ENCODE measurements around the gene ELOVL3. TPM values are rescaled to one million over a fixed set of nuclear protein-coding genes. Genes with fewer than 3 reads are reported as not detected.
"Not testable (repeated sequence)": the region's sequence is repeated elsewhere in the genome, so short reads cannot be mapped to it uniquely, and the experiment has no call there.

Gene ELOVL3, protein sequence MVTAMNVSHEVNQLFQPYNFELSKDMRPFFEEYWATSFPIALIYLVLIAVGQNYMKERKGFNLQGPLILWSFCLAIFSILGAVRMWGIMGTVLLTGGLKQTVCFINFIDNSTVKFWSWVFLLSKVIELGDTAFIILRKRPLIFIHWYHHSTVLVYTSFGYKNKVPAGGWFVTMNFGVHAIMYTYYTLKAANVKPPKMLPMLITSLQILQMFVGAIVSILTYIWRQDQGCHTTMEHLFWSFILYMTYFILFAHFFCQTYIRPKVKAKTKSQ
- total RNA-seq (2014; rRNA removed; shearing (Covaris generic); ENCODE audit: low replicate concordance): not detected in 2 replicates

DNA sequence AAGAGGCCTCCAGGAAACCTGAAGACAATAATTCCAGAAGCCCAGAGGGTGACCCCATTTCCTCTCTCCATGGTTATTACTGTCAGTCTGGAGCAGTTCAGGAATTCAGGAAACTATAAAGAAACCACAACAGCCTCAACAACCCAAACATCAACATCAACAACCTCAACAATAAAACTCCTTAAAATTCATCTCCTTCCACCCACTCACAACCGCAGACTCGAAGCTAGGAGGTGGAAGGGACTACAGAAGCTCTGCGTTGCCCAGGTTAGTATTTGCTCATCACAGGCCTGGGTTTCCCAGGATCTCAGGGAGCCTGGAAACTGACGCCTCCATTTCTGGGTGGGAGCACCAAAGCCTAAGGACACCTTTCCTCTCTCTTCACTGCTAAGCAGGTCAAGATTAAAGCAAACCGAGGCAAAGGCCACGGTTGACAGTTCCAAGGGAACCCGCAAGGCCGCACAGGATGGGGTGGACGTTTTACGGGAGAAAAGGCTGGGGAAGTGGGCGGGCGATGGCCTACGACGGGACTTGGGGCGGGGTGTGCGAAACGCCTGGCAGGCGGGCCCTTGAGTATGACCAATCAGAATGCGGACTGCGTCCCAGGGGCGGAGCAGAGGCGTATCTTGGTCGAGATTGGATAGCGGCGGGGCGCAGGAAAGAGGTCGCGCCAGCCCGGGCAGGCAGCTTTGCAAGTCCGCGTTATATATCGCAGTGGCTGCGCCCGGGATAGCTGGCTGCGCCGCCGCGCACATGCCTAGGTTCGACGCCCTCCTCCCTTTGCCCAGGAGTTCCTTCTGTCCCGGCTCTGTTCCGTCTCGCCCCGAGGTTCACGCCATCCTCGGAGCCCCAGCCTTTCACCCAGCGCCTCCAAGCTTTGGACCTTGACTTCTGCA is at the start of gene ELOVL3:
Gene ELOVL3, plus strand, starts transcription at position 654 of the 896 bp plus-strand sequence. CDS start 250 bp downstream, outside the sequence.
- Histone ChIP-seq H4K20me1 (ENCODE audit: insufficient read depth, low read depth, low read length) (no peaks in the 10 kb centered on the region), H3K27me3 (ENCODE audit: low read length) (no peaks in the 10 kb centered on the region), H3K4me2 (ENCODE audit: low read depth, low read length, poor library complexity, severe bottlenecking) (peak within 1 kb of the TSS; percentile 51), H3K9me2 (replicated peaks; ENCODE audit: insufficient read depth, low read length) (no peaks in the 10 kb centered on the region), H2AFZ (ENCODE audit: low read length) (peak within 1 kb of the TSS; percentile 81), H3K79me2 (ENCODE audit: low read length) (no peaks in the 10 kb centered on the region), H3K27ac (ENCODE audit: low read length) (no peak within 1 kb of the TSS), H3K9ac (ENCODE audit: low read length) (no peak within 1 kb of the TSS; the same call in 1 of the 2 replicates), H3K4me3 (ENCODE audit: low read length) (peak within 1 kb of the TSS; percentile 36; the same call in 1 of the 2 replicates), H3K4me1 (ENCODE audit: low read length) (peaks cover 13% of the 10 kb centered on the region), H3K9me3 (ENCODE audit: low read length) (no peaks in the 10 kb centered on the region), H3K36me3 (ENCODE audit: insufficient read depth, low read length) (no peaks in the 10 kb centered on the region)
- peak; percentile 93 for DNase-seq

DNA sequence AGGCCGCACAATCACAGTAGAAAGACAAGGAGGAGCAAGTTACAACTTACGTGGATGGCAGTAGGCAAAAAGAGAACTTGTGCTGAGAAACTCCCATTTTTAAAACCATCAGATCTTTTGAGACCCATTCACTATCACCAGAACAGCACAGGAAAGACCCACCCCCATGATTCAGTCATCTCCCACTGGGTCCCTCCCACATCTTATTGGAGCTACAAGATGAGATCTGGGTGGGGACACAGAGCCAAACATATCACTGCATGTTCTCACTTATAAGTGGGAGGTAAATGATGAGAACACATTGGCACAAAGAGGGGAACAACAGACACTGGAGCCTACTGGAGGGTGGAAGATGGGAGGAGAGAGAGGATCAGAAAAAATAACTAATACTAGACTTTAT is 41.5 kb upstream of the ELOVL3 start:
- no peaks in the 10 kb centered on the region for H3K79me2 ChIP-seq (ENCODE audit: low read length)
- H3K9ac ChIP-seq (ENCODE audit: low read length): no peak overlapping the region
- no peaks in the 10 kb centered on the region for H3K36me3 ChIP-seq (ENCODE audit: insufficient read depth, low read length)
- no peaks in the 10 kb centered on the region for H3K27me3 ChIP-seq (ENCODE audit: low read length)
- H3K4me3 ChIP-seq (ENCODE audit: low read length): no peak overlapping the region
- no peak overlapping the region for H2AFZ ChIP-seq (ENCODE audit: low read length)
- H3K9me3 ChIP-seq (ENCODE audit: low read length): no peaks in the 10 kb centered on the region
- H3K27ac ChIP-seq (ENCODE audit: low read length): no peak overlapping the region
- no peak for DNase-seq
- H4K20me1 ChIP-seq (ENCODE audit: insufficient read depth, low read depth, low read length): no peaks in the 10 kb centered on the region
- no peak overlapping the region for H3K4me2 ChIP-seq (ENCODE audit: low read depth, low read length, poor library complexity, severe bottlenecking)
- no peaks in the 10 kb centered on the region for H3K4me1 ChIP-seq (ENCODE audit: low read length)
- H3K9me2 ChIP-seq (replicated peaks; ENCODE audit: insufficient read depth, low read length): no peaks in the 10 kb centered on the region

DNA sequence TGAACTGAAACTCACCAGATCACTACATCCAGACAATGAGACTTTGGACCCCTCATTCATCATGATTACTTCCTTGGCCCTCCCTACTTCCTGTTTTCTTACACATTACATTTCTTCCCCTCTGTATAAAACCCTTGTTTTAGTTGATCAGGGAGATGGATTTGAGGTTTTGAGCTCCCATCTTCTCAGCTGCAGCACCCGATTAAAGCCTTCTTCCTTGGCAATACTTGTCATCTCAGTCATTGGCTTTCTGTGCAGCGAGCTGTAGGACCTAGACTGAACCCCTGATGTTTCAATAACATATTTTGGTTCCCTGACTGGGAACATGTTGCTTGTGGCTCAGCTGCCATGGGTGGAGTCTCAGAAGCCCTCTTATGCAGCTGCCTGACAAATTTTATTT is 40.8 kb upstream of the ELOVL3 start:
- DNase-seq: no peak
- H3K4me3 ChIP-seq (ENCODE audit: low read length): no peak overlapping the region
- H3K27ac ChIP-seq (ENCODE audit: low read length): no peak overlapping the region
- H2AFZ ChIP-seq (ENCODE audit: low read length): no peak overlapping the region
- no peak overlapping the region for H3K9ac ChIP-seq (ENCODE audit: low read length)
- no peaks in the 10 kb centered on the region for H3K9me2 ChIP-seq (replicated peaks; ENCODE audit: insufficient read depth, low read length)
- H3K4me2 ChIP-seq (ENCODE audit: low read depth, low read length, poor library complexity, severe bottlenecking): no peak overlapping the region
- no peaks in the 10 kb centered on the region for H3K9me3 ChIP-seq (ENCODE audit: low read length)
- no peaks in the 10 kb centered on the region for H4K20me1 ChIP-seq (ENCODE audit: insufficient read depth, low read depth, low read length)
- no peaks in the 10 kb centered on the region for H3K79me2 ChIP-seq (ENCODE audit: low read length)
- no peaks in the 10 kb centered on the region for H3K27me3 ChIP-seq (ENCODE audit: low read length)
- no peaks in the 10 kb centered on the region for H3K4me1 ChIP-seq (ENCODE audit: low read length)
- no peaks in the 10 kb centered on the region for H3K36me3 ChIP-seq (ENCODE audit: insufficient read depth, low read length)

DNA sequence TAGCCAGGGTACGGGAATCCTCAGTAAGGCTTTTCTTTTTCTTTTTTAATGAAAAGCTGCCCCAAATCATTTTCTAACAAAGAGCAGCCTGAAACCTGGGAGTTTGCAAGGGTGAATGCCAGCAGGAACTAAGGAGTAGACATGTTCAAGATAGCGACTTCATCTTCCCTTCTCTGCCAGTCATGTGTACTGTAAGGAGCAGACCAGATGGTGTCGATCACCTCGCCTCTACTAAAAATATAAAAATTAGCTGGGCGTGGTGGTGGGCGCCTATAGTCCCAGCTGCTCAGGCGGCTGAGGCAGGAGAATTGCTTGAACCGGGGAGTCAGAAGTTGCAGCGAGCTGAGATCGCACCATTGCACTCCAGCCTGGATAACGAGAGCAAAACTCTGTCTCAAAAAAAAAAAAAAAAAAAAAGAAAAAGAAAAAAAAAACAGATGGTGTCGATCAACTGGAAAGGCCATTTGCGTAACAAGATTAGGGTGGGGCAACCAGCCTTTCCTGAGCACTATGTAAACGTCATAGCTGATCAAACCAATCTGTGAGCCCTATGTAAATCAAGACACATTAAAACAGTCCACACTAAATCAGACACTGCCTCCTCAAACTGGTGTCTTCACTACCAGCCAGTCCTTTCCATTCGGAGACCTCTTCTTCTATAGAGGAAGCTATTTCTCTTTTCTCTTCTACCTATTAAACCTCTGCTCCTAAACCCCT is 40.1 kb upstream of the ELOVL3 start:
- Histone ChIP-seq H3K9ac (ENCODE audit: low read length) (no peak overlapping the region), H2AFZ (ENCODE audit: low read length) (no peak overlapping the region), H3K9me3 (ENCODE audit: low read length) (no peaks in the 10 kb centered on the region), H3K4me1 (ENCODE audit: low read length) (no peaks in the 10 kb centered on the region), H3K27me3 (ENCODE audit: low read length) (no peaks in the 10 kb centered on the region), H3K79me2 (ENCODE audit: low read length) (no peaks in the 10 kb centered on the region), H3K9me2 (replicated peaks; ENCODE audit: insufficient read depth, low read length) (no peaks in the 10 kb centered on the region), H3K36me3 (ENCODE audit: insufficient read depth, low read length) (no peaks in the 10 kb centered on the region), H3K4me2 (ENCODE audit: low read depth, low read length, poor library complexity, severe bottlenecking) (no peak overlapping the region), H4K20me1 (ENCODE audit: insufficient read depth, low read depth, low read length) (no peaks in the 10 kb centered on the region), H3K27ac (ENCODE audit: low read length) (no peak overlapping the region), H3K4me3 (ENCODE audit: low read length) (no peak overlapping the region)
- DNase-seq: no peak

DNA sequence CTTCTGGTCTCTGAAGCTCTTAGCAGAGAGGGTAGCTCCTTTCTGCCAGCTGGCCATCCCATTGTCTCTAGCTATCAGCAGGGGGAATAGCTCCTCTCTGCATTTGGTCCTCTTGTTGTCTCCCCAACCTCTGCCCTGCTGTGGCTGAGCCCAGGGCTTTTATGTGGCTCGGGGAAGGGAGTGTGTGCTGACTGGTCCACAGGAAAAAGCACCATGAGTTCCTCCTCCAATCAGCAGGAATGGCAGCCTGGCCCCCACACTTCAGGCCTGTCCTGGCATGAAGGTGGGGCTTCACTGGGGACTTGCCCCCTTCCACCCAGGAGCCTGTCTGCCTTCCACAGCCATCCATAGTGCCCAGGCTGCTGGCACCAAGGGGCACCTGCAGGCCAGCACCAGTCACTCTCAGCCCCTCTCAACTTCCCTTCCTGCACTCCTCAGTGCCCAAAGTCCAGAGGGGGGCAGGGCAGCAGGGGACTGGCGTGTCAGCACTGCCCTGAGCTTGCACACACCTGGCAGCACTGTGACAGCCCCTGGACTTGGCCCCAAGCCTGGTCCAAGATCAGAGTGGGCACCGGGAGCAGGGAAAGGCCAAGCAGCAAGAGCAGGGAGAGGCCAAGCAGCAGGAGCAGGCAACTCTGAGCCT is 37.7 kb upstream of the ELOVL3 start:
- no peaks in the 10 kb centered on the region for H3K27me3 ChIP-seq (ENCODE audit: low read length)
- H3K27ac ChIP-seq (ENCODE audit: low read length): no peak overlapping the region
- DNase-seq: no peak
- H3K4me1 ChIP-seq (ENCODE audit: low read length): no peaks in the 10 kb centered on the region
- H3K36me3 ChIP-seq (ENCODE audit: insufficient read depth, low read length): no peaks in the 10 kb centered on the region
- H3K4me2 ChIP-seq (ENCODE audit: low read depth, low read length, poor library complexity, severe bottlenecking): no peak overlapping the region
- H4K20me1 ChIP-seq (ENCODE audit: insufficient read depth, low read depth, low read length): no peaks in the 10 kb centered on the region
- H2AFZ ChIP-seq (ENCODE audit: low read length): no peak overlapping the region
- no peak overlapping the region for H3K9ac ChIP-seq (ENCODE audit: low read length)
- no peak overlapping the region for H3K4me3 ChIP-seq (ENCODE audit: low read length)
- no peaks in the 10 kb centered on the region for H3K79me2 ChIP-seq (ENCODE audit: low read length)
- H3K9me2 ChIP-seq (replicated peaks; ENCODE audit: insufficient read depth, low read length): no peaks in the 10 kb centered on the region
- no peaks in the 10 kb centered on the region for H3K9me3 ChIP-seq (ENCODE audit: low read length)

DNA sequence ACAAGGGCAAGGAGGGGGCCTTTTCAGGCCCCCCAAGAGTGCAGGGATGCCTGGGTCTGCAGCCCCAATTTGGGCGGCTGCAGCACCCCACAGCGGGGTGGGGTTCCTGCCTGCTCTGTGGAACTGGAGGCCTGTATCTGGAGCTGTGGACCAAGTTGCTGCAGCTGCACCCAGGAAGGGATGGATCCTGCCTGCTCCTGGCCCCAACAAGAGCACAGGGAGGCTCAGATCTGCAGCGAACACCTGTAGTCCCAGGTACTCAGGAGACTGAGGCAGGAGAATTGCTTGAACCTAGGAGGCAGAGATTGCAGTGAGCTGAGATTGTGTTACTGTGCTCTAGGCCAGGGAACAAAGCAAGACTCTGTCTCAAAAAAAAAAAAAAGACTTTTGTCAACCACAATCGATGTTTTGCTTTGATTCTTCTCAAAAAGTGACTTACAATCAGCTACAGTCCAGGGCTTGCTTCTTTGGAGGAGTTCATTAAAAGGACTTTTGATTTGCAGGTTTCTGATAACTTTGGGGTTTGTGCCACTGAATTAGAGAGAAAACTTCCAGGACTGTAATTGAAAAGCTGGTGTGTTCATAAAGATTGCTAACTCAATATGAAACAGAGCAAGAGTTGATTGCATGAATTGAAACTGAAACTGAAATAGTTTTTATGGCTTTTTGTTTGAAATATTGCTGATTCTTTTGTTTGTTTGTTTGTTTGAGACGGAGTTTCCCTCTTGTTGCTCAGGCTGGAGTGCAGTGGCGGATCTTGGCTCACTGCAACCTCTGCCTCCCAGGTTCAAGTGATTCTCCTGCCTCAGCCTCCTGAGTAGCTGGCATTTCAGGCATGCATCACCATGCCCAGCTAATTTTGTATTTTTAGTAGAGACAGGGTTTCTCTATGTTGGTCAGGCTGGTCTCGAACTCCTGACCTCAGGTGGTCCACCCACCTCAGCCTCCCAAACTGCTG is 36.9 kb upstream of the ELOVL3 start:
- H3K9me3 ChIP-seq (ENCODE audit: low read length); H3K9me2 ChIP-seq (replicated peaks; ENCODE audit: insufficient read depth, low read length); H2AFZ ChIP-seq (ENCODE audit: low read length); DNase-seq; H3K4me2 ChIP-seq (ENCODE audit: low read depth, low read length, poor library complexity, severe bottlenecking); H3K4me1 ChIP-seq (ENCODE audit: low read length); H3K4me3 ChIP-seq (ENCODE audit: low read length); H3K9ac ChIP-seq (ENCODE audit: low read length); H3K27me3 ChIP-seq (ENCODE audit: low read length); H3K79me2 ChIP-seq (ENCODE audit: low read length); H3K36me3 ChIP-seq (ENCODE audit: insufficient read depth, low read length); H3K27ac ChIP-seq (ENCODE audit: low read length); H4K20me1 ChIP-seq (ENCODE audit: insufficient read depth, low read depth, low read length): not testable (repeated sequence)

DNA sequence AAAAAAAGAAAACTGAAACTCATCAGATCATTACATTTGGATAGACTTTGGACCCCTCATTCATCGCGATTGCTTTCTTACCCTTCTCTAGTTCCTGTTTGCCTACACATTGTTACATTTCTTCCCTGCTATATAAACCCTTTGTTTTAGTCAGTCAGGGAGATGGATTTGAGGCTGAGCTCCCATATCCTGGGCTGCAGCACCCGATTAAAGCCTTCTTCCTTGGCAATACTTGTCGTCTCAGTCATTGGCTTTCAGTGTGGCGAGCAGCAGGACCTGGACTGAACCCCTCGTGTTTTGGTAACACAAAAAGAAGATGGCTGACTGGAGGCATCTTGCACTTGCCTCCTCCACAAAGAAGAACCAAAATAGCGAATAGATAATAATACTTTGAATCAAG is 34.1 kb upstream of the ELOVL3 start:
- Histone ChIP-seq H3K9ac (ENCODE audit: low read length) (no peak overlapping the region), H3K4me3 (ENCODE audit: low read length) (no peak overlapping the region), H2AFZ (ENCODE audit: low read length) (no peak overlapping the region), H3K36me3 (ENCODE audit: insufficient read depth, low read length) (no peaks in the 10 kb centered on the region), H3K79me2 (ENCODE audit: low read length) (no peaks in the 10 kb centered on the region), H3K4me1 (ENCODE audit: low read length) (no peaks in the 10 kb centered on the region), H3K9me3 (ENCODE audit: low read length) (no peaks in the 10 kb centered on the region), H3K9me2 (replicated peaks; ENCODE audit: insufficient read depth, low read length) (no peaks in the 10 kb centered on the region), H4K20me1 (ENCODE audit: insufficient read depth, low read depth, low read length) (no peaks in the 10 kb centered on the region), H3K27me3 (ENCODE audit: low read length) (no peaks in the 10 kb centered on the region), H3K4me2 (ENCODE audit: low read depth, low read length, poor library complexity, severe bottlenecking) (no peak overlapping the region), H3K27ac (ENCODE audit: low read length) (no peak overlapping the region)
- no peak for DNase-seq

Data from Karpas-422 (cell line).